Neural crest cell (in vitro differentiated cells): ENCODE measurements around the gene F2RL2. TPM values are rescaled to one million over a fixed set of nuclear protein-coding genes. Genes with fewer than 3 reads are reported as not detected.

Experiments
- DNase-seq: peaks from one replicate; pipeline ENCODE4 v3.0.0; 2021; ENCODE audit warnings: low read depth, mixed read lengths, low spot score
- H3K27ac Mint-ChIP-seq: one replicate; pipeline ENCODE4 v1.8.0; 2021; ENCODE audit warnings: mild to moderate bottlenecking, mixed read lengths; ENCODE audit not compliant: unreplicated experiment
- H3K27me3 Mint-ChIP-seq: 2 replicates; pipeline ENCODE4 v1.8.0; 2021; ENCODE audit warnings: low read depth, mild to moderate bottlenecking, mixed read lengths
- H3K36me3 Mint-ChIP-seq: 2 replicates; pipeline ENCODE4 v1.8.0; 2021; ENCODE audit warnings: low read depth, mild to moderate bottlenecking, mixed read lengths
- H3K4me1 Mint-ChIP-seq: 2 replicates; pipeline ENCODE4 v1.8.0; 2021; ENCODE audit warnings: mixed read lengths
- H3K4me3 Mint-ChIP-seq: one replicate; pipeline ENCODE4 v1.8.0; 2021; ENCODE audit warnings: mild to moderate bottlenecking, mixed read lengths
- H3K9me3 Mint-ChIP-seq: 2 replicates; pipeline ENCODE4 v1.8.0; 2021; ENCODE audit warnings: mixed read lengths
- total RNA-seq: library from RNA; stranded (reverse); gene quantifications from 2 replicates; pipeline ENCODE4 v1.2.1, GENCODE V29; 2021
- TF ChIP-seq, protein P1 (sequence below): fragments of 200-600 bp; sonication (generic); conservative IDR thresholded peaks from 2 replicates; pipeline ENCODE4 v1.5.0; 2021; ENCODE audit warnings: antibody characterized with exemption, mild to moderate bottlenecking

F2RL2 gene
- total RNA-seq, 1 donor from 2014 or later: not detected

DNA sequence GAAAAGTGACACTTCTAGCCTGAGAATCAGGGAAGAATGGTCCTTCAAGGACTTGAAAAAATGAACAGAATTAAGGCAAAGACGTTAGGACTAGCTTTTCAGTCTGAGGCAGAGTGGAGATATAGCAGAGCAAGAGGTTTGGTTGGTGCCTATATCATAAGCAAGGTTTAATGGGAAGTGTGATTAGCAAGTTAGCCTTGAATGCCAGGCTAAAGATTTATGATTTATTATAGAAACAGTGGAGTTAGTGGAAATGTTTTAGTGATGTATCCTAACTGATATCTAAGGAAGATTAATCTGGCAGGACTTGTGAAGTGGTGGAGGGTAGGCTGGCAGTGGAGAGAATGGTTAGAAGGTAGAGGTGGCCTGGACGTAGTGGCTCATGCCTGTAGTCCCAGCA, 7.0 kb downstream of the F2RL2 start:
- Mint-ChIP-seq H3K27me3 (no peaks in the 10 kb centered on the region), H3K4me1 (no peaks in the 10 kb centered on the region), H3K4me3 (no peak overlapping the region), H3K36me3 (no peaks in the 10 kb centered on the region), H3K9me3 (no peaks in the 10 kb centered on the region), H3K27ac (no peak overlapping the region)
- no peak for DNase-seq
- TF ChIP-seq, protein P1, sequence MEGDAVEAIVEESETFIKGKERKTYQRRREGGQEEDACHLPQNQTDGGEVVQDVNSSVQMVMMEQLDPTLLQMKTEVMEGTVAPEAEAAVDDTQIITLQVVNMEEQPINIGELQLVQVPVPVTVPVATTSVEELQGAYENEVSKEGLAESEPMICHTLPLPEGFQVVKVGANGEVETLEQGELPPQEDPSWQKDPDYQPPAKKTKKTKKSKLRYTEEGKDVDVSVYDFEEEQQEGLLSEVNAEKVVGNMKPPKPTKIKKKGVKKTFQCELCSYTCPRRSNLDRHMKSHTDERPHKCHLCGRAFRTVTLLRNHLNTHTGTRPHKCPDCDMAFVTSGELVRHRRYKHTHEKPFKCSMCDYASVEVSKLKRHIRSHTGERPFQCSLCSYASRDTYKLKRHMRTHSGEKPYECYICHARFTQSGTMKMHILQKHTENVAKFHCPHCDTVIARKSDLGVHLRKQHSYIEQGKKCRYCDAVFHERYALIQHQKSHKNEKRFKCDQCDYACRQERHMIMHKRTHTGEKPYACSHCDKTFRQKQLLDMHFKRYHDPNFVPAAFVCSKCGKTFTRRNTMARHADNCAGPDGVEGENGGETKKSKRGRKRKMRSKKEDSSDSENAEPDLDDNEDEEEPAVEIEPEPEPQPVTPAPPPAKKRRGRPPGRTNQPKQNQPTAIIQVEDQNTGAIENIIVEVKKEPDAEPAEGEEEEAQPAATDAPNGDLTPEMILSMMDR: no peak

DNA sequence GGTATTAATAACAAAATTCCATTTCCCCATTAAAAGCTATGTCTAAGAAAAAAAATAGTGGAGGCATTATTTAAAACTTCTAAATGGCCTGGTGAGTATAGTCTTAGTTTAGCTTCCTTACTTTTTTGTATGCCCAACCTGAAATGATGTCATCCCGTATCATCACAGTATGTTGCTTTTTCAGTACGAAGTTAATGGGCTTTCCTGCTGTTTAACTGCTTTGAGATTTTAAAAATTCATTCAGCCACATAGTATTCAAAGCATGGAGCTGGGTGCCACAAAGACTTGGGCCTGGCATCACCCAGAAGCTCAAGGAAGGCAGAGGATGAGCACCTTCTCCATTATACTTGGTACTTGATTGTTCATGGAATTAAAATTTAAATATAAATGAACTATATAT, 7.4 kb downstream of the F2RL2 start:
- Mint-ChIP-seq H3K4me3 (no peak overlapping the region), H3K36me3 (no peaks in the 10 kb centered on the region), H3K9me3 (no peaks in the 10 kb centered on the region), H3K27ac (no peak overlapping the region), H3K27me3 (no peaks in the 10 kb centered on the region), H3K4me1 (no peaks in the 10 kb centered on the region)
- DNase-seq: no peak
- TF ChIP-seq, protein P1: no peak

DNA sequence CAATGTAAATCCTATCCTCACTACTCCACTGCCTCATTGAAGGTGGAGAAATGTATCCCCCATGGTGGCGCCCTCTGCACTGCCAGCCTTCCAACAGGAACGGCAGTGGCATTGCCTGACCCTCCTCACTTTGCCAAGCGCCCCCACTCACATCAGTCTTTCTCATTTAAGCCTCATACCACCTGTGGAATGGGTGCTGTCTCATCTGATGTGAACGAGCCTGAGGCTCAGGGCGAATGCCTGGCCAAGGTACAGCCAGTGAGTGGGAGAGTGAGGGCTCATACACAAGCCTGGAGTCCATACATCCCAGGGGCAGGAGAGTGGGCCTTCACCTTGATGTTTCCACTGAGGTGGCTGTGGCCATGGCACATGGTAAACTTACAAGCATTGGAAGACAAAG, 10.3 kb downstream of the F2RL2 start:
- no peak overlapping the region for H3K27ac Mint-ChIP-seq
- TF ChIP-seq, protein P1: no peak
- H3K9me3 Mint-ChIP-seq: no peaks in the 10 kb centered on the region

DNA sequence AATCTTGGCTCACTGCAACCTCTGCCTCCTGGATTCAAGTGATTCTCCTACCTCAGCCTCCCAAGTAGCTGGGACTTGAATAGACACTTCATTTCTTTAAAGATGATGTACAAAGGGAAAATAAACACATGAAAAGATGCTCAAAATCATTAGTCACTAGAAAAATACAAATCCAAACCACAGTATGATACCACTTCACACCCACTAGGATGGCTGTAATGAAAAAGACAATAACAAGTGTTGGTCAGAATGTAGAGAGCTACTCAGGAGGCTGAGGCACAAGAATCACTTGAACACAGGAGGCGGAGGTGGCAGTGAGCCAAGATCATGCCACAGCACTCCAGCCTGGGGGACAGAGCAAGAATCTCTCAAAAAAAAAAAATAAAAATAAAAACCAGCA, 13.0 kb downstream of the F2RL2 start:
- H3K9me3 Mint-ChIP-seq: no peaks in the 10 kb centered on the region
- DNase-seq: no peak
- TF ChIP-seq, protein P1: no peak
- no peaks in the 10 kb centered on the region for H3K27me3 Mint-ChIP-seq
- H3K27ac Mint-ChIP-seq: no peak overlapping the region
- H3K36me3 Mint-ChIP-seq: no peaks in the 10 kb centered on the region
- peaks cover 10% of the 10 kb centered on the region for H3K4me1 Mint-ChIP-seq
- no peak overlapping the region for H3K4me3 Mint-ChIP-seq

More for the DNA sequence above, 10.3 kb downstream of the F2RL2 start:
- H3K27me3 Mint-ChIP-seq: no peaks in the 10 kb centered on the region
- H3K4me1 Mint-ChIP-seq: peaks cover 1% of the 10 kb centered on the region
- H3K36me3 Mint-ChIP-seq: no peaks in the 10 kb centered on the region
- no peak for DNase-seq
- no peak overlapping the region for H3K4me3 Mint-ChIP-seq

DNA sequence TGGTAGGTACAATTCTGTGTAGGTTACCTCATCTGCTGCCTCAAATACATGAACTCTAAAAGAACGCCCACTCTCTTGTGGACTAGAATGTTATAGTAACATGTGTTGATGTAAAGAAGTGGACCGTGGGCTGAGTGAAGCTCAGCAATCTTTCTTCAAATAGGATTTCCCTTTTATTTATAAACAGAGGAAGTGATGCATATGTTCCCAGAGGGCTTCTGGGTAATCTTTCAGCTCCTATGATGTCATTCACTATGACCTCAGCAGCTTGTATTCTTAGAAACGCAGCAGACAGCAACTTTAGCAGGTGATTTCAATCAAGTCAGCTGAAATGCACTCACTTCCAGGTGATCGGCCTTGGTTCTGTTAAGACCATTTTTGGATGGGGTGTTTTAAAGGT, 14.4 kb downstream of the F2RL2 start:
- H3K9me3 Mint-ChIP-seq: no peaks in the 10 kb centered on the region
- H3K4me1 Mint-ChIP-seq: peaks cover 10% of the 10 kb centered on the region
- DNase-seq: no peak
- no peak overlapping the region for H3K27ac Mint-ChIP-seq
- H3K36me3 Mint-ChIP-seq: peaks cover 2% of the 10 kb centered on the region
- no peak overlapping the region for H3K4me3 Mint-ChIP-seq
- TF ChIP-seq, protein P1: no peak
- H3K27me3 Mint-ChIP-seq: no peaks in the 10 kb centered on the region
